GM08714 (cell line): Measurements from ENCODE around the gene CYREN.

Experiments used
- H3K4me3 ChIP-seq: fragments of 200-500 bp; sonication (Bioruptor generic); 2 replicates; pipeline ENCODE4 v1.5.1; 2014; ENCODE audit warnings: mild to moderate bottlenecking, low read length, inconsistent platforms
- ZNF274 ChIP-seq: IDR thresholded peaks from 2 replicates; pipeline ENCODE4 v1.6.1; 2012; ENCODE audit warnings: mild to moderate bottlenecking, low read depth, low read length

The CYREN gene

GRCh38 chr7:135188298-135188984 is 17.9 kb upstream of the CYREN start:
- no peak for TF ChIP-seq ZNF274
- H3K4me3 ChIP-seq, result no peak overlapping the region; the same call in 1 of the 2 replicates

- peak overlapping the region; percentile 44; the same call in 1 of the 2 replicates for H3K4me3 ChIP-seq
- TF ChIP-seq ZNF274, result no peak
Observed at GRCh38 chr7:135186841-135187253, 16.3 kb upstream of the CYREN start.

GRCh38 chr7:135186261-135186540 is 15.7 kb upstream of the CYREN start:
- no peak for TF ChIP-seq ZNF274
- no peak overlapping the region; the same call in 1 of the 2 replicates for H3K4me3 ChIP-seq

- TF ChIP-seq ZNF274, result no peak
- no peak overlapping the region for H3K4me3 ChIP-seq
Observed at GRCh38 chr7:135185471-135186260, 15.2 kb upstream of the CYREN start.

- no peak for TF ChIP-seq ZNF274
- no peak overlapping the region for H3K4me3 ChIP-seq
Observed at GRCh38 chr7:135184254-135184841, 13.8 kb upstream of the CYREN start.

GRCh38 chr7:135183478-135183877 is 13.0 kb upstream of the CYREN start:
- H3K4me3 ChIP-seq, result no peak overlapping the region
- TF ChIP-seq ZNF274, result no peak

GRCh38 chr7:135181929-135182678 is 11.6 kb upstream of the CYREN start:
- TF ChIP-seq ZNF274, result no peak
- H3K4me3 ChIP-seq, result no peak overlapping the region

GRCh38 chr7:135181261-135181928 is 10.9 kb upstream of the CYREN start:
- no peak for TF ChIP-seq ZNF274
- no peak overlapping the region for H3K4me3 ChIP-seq

GRCh38 chr7:135180122-135180521 is 9.6 kb upstream of the CYREN start:
- no peak overlapping the region for H3K4me3 ChIP-seq
- no peak for TF ChIP-seq ZNF274

- no peak overlapping the region for H3K4me3 ChIP-seq
- no peak for TF ChIP-seq ZNF274
Observed at GRCh38 chr7:135179321-135179925, 8.9 kb upstream of the CYREN start.

- no peak for TF ChIP-seq ZNF274
- H3K4me3 ChIP-seq, result no peak overlapping the region
Observed at GRCh38 chr7:135178364-135178763, 7.9 kb upstream of the CYREN start.

GRCh38 chr7:135177028-135177696 is 6.7 kb upstream of the CYREN start:
- TF ChIP-seq ZNF274, result no peak
- no peak overlapping the region for H3K4me3 ChIP-seq

- no peak for TF ChIP-seq ZNF274
Observed at GRCh38 chr7:135175931-135176330, 5.4 kb upstream of the CYREN start.

More at GRCh38 chr7:135175931-135176330, 5.4 kb upstream of the CYREN start:
- no peak overlapping the region for H3K4me3 ChIP-seq
